GM12891 (cell line): Measurements from ENCODE around the gene SLC25A12.

Source experiments
- POLR2A ChIP-seq: IDR thresholded peaks from 2 replicates; pipeline ENCODE4 v1.6.1; 2011; ENCODE audit warnings: low read depth, low read length, control low read depth
- POLR2AphosphoS5 ChIP-seq: IDR thresholded peaks from 2 replicates; pipeline ENCODE4 v1.6.1; 2011; ENCODE audit warnings: low read depth, low read length, control low read depth

DNA sequence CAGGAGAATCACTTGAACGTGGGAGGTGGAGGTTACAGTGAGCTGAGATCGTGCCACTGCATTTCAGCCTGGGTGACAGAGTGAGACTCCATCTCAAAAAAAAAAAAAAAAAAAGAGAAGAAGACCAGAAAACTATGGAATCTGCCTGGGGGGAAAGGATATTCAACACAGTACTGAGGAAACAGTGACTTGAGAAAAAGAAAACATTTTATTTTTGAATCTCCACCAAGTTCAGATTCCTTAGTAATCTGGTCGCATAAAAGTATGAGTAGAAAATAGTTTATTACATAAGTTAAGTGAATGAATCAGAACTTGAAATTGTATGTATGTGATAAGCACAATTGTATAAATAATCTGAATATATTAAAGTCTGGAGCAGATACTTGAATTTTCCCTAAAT lies 15.2 kb upstream of the SLC25A12 start:
- TF ChIP-seq POLR2A (no peak), POLR2AphosphoS5 (no peak)
